Parietal lobe (tissue), 2 donors: Measurements from ENCODE around the gene SLC25A38. TPM values are rescaled to one million over a fixed set of nuclear protein-coding genes. Genes with fewer than 3 reads are reported as not detected.

Experiments
- small RNA-seq: library from RNA; depleted of rRNA; stranded (forward); fragments of <200 nt; gene quantifications from one replicate; pipeline ENCODE3, GENCODE V24; 2014; ENCODE audit warnings: low replicate concordance
- total RNA-seq: library from RNA; depleted of rRNA; stranded (reverse); fragments of >200 nt; gene quantifications from one replicate; pipeline ENCODE4 v1.2.3, GENCODE V29; 2014

The SLC25A38 gene, protein sequence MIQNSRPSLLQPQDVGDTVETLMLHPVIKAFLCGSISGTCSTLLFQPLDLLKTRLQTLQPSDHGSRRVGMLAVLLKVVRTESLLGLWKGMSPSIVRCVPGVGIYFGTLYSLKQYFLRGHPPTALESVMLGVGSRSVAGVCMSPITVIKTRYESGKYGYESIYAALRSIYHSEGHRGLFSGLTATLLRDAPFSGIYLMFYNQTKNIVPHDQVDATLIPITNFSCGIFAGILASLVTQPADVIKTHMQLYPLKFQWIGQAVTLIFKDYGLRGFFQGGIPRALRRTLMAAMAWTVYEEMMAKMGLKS
- 14.4 TPM for total RNA-seq

DNA sequence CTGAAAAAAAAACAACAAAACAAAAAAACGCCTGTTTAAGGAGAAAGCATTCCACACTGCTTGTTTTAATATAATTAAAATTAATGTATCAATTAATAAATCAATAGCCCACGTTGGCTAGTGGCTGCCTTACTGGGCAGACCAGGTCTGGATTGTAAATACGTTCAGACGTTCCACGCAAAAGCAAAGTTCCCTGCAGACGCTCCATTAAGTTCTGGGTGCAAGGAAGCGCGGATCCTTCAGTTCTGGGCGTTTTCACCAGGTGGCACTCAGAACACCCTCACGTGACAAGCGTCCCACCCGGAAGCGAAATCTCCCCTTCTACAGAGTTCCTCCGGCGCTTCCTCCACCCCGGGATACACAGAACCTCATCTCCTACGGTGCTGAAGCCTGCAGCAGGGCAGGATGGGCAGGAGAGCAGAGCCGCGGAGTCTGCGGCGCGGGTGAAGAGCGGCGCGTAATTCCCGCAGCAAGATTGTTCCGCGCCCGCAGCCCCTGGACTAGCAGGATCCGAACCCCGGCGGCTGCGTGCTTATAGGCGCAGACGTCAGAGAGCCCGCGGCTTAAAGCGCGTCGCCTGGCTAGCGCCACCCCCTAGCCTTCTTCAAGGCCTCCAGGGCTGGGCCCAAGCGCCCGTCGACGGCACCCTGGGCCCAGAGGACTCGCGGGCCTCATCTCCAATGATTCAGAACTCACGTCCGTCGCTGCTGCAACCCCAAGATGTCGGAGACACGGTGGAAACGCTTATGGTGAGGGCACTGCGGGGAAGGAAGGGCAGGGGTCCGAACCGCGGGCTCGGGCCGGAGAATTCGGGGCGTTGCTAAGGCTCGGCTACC, at the start of gene SLC25A38:
SLC25A38 (plus strand) TSS at position 326 of the 836 bp plus-strand sequence; CDS start at position 681, 355 bp downstream.

DNA sequence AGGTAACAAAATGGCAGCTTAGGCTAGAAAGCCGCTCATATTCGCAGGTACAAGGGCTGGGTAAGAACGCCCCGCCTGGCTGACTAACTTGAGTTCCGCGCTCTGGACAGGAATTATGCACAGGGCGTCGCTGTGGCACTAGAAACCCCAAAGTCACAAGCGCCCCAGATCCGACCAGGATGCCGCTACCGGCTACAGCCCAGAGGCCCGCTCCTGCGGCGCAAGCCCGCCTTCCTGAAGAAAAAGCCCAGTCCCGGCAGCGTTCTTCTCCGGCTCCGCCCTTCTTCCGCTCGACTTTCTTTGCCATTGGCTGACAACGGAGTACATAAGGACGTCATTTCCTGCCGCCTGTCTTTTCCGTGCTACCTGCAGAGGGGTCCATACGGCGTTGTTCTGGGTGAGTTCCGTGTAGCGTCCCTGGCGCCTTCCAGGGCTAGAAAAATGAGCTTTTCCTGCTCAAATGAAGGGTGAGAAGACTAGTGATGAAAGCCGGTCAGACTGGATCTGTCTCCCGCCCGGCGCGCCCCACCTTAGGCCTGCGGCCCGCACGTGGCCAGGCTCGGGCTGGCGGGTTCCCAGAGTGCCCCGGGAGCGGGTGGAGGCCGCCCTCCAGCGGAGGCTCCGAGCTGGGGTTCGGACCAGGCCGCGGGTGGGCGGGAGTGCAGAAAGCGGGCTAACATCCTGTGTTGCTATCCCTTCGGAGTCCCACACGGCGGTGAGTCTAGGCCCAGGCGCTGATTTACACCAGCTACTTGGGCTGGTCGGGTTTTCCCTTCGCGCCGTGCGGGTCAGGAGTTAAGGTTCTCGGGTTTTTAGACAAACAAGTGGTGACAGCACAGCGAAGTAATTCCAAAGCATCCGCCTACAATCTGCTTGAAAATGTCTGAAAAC, 23.4 kb downstream of the SLC25A38 start, which contains the start of gene RPSA:
RPSA (plus strand) TSS at position 353 of the 891 bp plus-strand sequence. CDS start 934 bp downstream, outside the sequence.

Small RNA genes lying within 50 kb of the gene (small RNA-seq; reads per million reads assigned to genes)
- not detected for gene SNORA6
- gene SNORA62, result not detected

Other genes with a start within 250 kb of the SLC25A38 start
- 4.1 TPM for gene CSRNP1, start 229.8 kb upstream of the SLC25A38 start, total RNA-seq
- not detected for gene XIRP1, start 190.8 kb upstream of the SLC25A38 start, total RNA-seq
- 11.6 TPM for gene CX3CR1, start 103.3 kb upstream of the SLC25A38 start, total RNA-seq
- gene CCR8, start 53.7 kb upstream of the SLC25A38 start, total RNA-seq, result not detected
- 953 TPM for gene RPSA, start 23.4 kb downstream of the SLC25A38 start, total RNA-seq
- gene MOBP, start 84.3 kb downstream of the SLC25A38 start, total RNA-seq, result 0.63 TPM